H54 (cell line): ENCODE data around the gene HSPA12B.

Experiments
- DNase-seq: peaks from one replicate; pipeline ENCODE4 v3.0.0; 2011; ENCODE audit warnings: low spot score, mixed read lengths; ENCODE audit not compliant: insufficient read length
- FAIRE-seq: peaks from 3 replicates; lab custom pipeline; 2011; peaks lifted over from hg19 to GRCh38; lab: Jason Lieb, UNC
- POLR2A ChIP-seq: IDR thresholded peaks from 2 replicates; pipeline ENCODE4 v1.6.1; 2011; ENCODE audit warnings: low read depth, mild to moderate bottlenecking, low read length

The HSPA12B gene

GRCh38 chr20:3795511-3796468, 63.3 kb downstream of the HSPA12B start, which contains the start of gene CDC25B:
Gene CDC25B, plus strand, starts transcription at chr20:3796310. Its CDS starts 222 bp downstream, at chr20:3796532.
- TF ChIP-seq POLR2A, result peak; percentile 79
- DNase-seq (peak; percentile 89), FAIRE-seq (no peak)

- FAIRE-seq, result no peak
- TF ChIP-seq POLR2A, result no peak
- DNase-seq, result no peak
These were observed 64.2 kb downstream of the HSPA12B start for GRCh38 chr20:3796477-3797225.

GRCh38 chr20:3797226-3797545, 64.7 kb downstream of the HSPA12B start:
- FAIRE-seq, result no peak
- no peak for DNase-seq

DNA sequence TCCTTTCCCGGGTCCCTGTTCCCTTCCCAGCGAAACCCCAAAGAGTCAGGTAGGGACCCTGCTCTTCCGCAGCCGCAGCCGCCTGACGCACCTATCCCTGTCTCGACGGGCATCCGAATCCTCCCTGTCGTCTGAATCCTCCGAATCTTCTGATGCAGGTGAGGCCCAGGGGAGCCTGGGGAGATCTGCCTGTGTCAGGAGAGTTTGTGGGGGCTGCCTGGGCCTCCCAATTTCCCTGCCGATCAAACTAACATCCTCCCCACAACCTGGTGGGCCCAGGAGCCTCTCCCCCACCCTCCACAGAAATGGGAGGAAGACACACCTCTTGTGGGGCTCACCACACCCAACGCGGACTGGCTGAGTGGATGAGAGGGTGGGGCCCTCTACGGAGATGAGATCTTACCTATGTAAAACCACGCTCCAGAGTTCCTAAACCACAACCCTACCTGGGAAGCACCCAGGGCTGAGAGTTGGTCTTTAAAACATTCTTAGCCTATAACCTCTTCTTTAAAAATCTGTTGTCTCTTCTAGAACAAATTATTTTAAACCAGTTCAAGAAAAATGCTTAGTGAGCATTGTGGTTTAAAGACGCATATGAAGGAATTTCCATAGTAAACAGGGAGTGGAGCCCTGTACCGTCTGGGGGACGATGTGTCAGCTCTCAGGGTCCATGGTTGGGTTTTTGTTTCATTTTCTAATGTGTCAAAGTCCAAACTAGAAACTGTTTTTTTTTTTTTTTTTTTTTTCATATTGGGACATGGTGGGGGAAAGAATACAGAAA, 65.3 kb downstream of the HSPA12B start:
- no peak for FAIRE-seq
- no peak for TF ChIP-seq POLR2A
- DNase-seq, result no peak

More at GRCh38 chr20:3797226-3797545, 64.7 kb downstream of the HSPA12B start:
- no peak for TF ChIP-seq POLR2A

DNA sequence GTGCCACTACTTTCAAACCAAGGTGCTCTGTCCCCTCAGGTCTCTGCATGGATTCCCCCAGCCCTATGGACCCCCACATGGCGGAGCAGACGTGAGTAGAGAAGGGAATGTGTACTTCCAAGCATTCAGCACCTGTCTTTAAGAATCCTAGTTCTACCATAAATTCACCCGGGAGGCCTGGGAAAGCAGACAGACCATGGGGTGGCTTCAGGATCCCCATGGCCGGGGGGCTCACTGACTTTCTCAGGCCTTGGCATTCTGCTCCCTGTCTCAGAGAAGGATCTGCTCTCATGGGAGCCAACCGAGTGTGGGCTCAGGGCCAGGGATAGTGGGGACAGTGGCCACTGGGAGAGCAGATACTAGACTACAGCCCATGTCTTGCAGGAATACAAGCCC, 65.9 kb downstream of the HSPA12B start:
- no peak for TF ChIP-seq POLR2A
- DNase-seq (no peak), FAIRE-seq (no peak)

GRCh38 chr20:3798908-3799248, 66.4 kb downstream of the HSPA12B start:
- no peak for FAIRE-seq
- no peak for TF ChIP-seq POLR2A
- no peak for DNase-seq

- no peak for FAIRE-seq
- TF ChIP-seq POLR2A, result no peak
- no peak for DNase-seq
These were observed 67.9 kb downstream of the HSPA12B start for GRCh38 chr20:3800256-3800877.

- no peak for DNase-seq
- TF ChIP-seq POLR2A, result no peak
- no peak for FAIRE-seq
These were observed 68.4 kb downstream of the HSPA12B start for GRCh38 chr20:3800878-3801260.

- no peak for TF ChIP-seq POLR2A
- FAIRE-seq, result no peak
- no peak for DNase-seq
These were observed 68.8 kb downstream of the HSPA12B start for GRCh38 chr20:3801299-3801698.

DNA sequence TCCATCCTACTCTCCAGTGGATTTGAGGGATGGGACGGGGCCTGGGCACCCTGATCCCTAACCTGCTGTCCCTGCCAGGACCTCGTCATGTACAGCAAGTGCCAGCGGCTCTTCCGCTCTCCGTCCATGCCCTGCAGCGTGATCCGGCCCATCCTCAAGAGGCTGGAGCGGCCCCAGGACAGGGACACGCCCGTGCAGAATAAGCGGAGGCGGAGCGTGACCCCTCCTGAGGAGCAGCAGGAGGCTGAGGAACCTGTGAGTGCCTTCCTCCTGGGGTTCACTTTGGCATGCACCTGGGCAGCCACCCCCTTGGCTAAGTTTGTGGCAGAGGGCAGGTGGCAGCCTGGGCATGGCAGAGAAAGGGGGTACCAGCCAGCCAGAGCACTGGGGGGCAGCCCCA, 69.4 kb downstream of the HSPA12B start:
- no peak for TF ChIP-seq POLR2A
- no peak for FAIRE-seq
- DNase-seq, result no peak
